ENCODE data around the gene TERF2IP.

Gene TERF2IP

GRCh38 chr16:75630052-75630451, 17.5 kb upstream of the TERF2IP start:
- Histone ChIP-seq H3K9ac (no peak overlapping the region), H3K36me3 (ENCODE audit: control insufficient read depth, insufficient read depth, low read length) (no peaks in the 10 kb centered on the region), H3K79me2 (no peaks in the 10 kb centered on the region), H3K4me2 (ENCODE audit: low read length) (no peak overlapping the region), H3K27ac (no peak overlapping the region), H3K9me3 (ENCODE audit: control insufficient read depth, low read length) (no peaks in the 10 kb centered on the region), H3K27me3 (ENCODE audit: control insufficient read depth, insufficient read depth, low read length) (no peaks in the 10 kb centered on the region), H3K4me3 (ENCODE audit: low read depth, low read length) (no peak overlapping the region), H3K4me1 (no peaks in the 10 kb centered on the region), H2AFZ (no peak overlapping the region)
- no peak for TF ChIP-seq CTCF (IDR thresholded peaks at IDR 0.05)

- Histone ChIP-seq H3K9me3 (ENCODE audit: control insufficient read depth, low read length) (no peaks in the 10 kb centered on the region), H3K9ac (no peak overlapping the region), H3K36me3 (ENCODE audit: control insufficient read depth, insufficient read depth, low read length) (no peaks in the 10 kb centered on the region), H3K79me2 (no peaks in the 10 kb centered on the region), H3K27me3 (ENCODE audit: control insufficient read depth, insufficient read depth, low read length) (no peaks in the 10 kb centered on the region), H3K4me1 (no peaks in the 10 kb centered on the region), H3K4me3 (ENCODE audit: low read depth, low read length) (no peak overlapping the region), H3K27ac (no peak overlapping the region), H3K4me2 (ENCODE audit: low read length) (no peak overlapping the region), H2AFZ (no peak overlapping the region)
- no peak for TF ChIP-seq CTCF (IDR thresholded peaks at IDR 0.05)
Observed at GRCh38 chr16:75632857-75633256, 14.7 kb upstream of the TERF2IP start.

GRCh38 chr16:75635036-75635435, 12.5 kb upstream of the TERF2IP start:
- Histone ChIP-seq H3K9ac (no peak overlapping the region), H2AFZ (no peak overlapping the region), H3K27ac (no peak overlapping the region), H3K4me2 (ENCODE audit: low read length) (no peak overlapping the region), H3K4me1 (no peaks in the 10 kb centered on the region), H3K4me3 (ENCODE audit: low read depth, low read length) (no peak overlapping the region), H3K36me3 (ENCODE audit: control insufficient read depth, insufficient read depth, low read length) (no peaks in the 10 kb centered on the region), H3K9me3 (ENCODE audit: control insufficient read depth, low read length) (no peaks in the 10 kb centered on the region), H3K27me3 (ENCODE audit: control insufficient read depth, insufficient read depth, low read length) (no peaks in the 10 kb centered on the region), H3K79me2 (no peaks in the 10 kb centered on the region)
- no peak for TF ChIP-seq CTCF (IDR thresholded peaks at IDR 0.05)

- no peak overlapping the region for H3K4me3 ChIP-seq (ENCODE audit: low read depth, low read length)
- no peak overlapping the region for H2AFZ ChIP-seq
- no peak overlapping the region for H3K27ac ChIP-seq
- peaks cover 33% of the 10 kb centered on the region for H3K79me2 ChIP-seq
- H3K36me3 ChIP-seq (ENCODE audit: control insufficient read depth, insufficient read depth, low read length) = no peaks in the 10 kb centered on the region
- no peaks in the 10 kb centered on the region for H3K9me3 ChIP-seq (ENCODE audit: control insufficient read depth, low read length)
- H3K4me1 ChIP-seq = peaks cover 5% of the 10 kb centered on the region
- H3K4me2 ChIP-seq (ENCODE audit: low read length) = no peak overlapping the region
- no peaks in the 10 kb centered on the region for H3K27me3 ChIP-seq (ENCODE audit: control insufficient read depth, insufficient read depth, low read length)
- no peak for TF ChIP-seq CTCF (IDR thresholded peaks at IDR 0.05)
- no peak overlapping the region for H3K9ac ChIP-seq
Observed at GRCh38 chr16:75640598-75640997, 7.0 kb upstream of the TERF2IP start.

GRCh38 chr16:75644240-75645012, 3.1 kb upstream of the TERF2IP start:
- no peak overlapping the region for H3K4me3 ChIP-seq (ENCODE audit: low read depth, low read length)
- no peak overlapping the region for H3K27ac ChIP-seq
- H3K4me1 ChIP-seq = peaks cover 14% of the 10 kb centered on the region
- no peak for TF ChIP-seq CTCF (IDR thresholded peaks at IDR 0.05)
- H2AFZ ChIP-seq = no peak overlapping the region
- no peaks in the 10 kb centered on the region for H3K27me3 ChIP-seq (ENCODE audit: control insufficient read depth, insufficient read depth, low read length)
- no peaks in the 10 kb centered on the region for H3K36me3 ChIP-seq (ENCODE audit: control insufficient read depth, insufficient read depth, low read length)
- H3K9ac ChIP-seq = no peak overlapping the region
- H3K9me3 ChIP-seq (ENCODE audit: control insufficient read depth, low read length) = no peaks in the 10 kb centered on the region
- H3K4me2 ChIP-seq (ENCODE audit: low read length) = no peak overlapping the region
- H3K79me2 ChIP-seq = peaks cover 53% of the 10 kb centered on the region

Measured in parathyroid adenoma (tissue), 2 donors.